ENCODE results near the gene TMEM259. TPM values are rescaled to one million over a fixed set of nuclear protein-coding genes. Genes with fewer than 3 reads are reported as not detected.

The TMEM259 gene
- total and polyA plus RNA-seq, 9 of the 15 experiments (the other 6 are each of a cell fraction or from before 2014, with no cell fraction given), result 0.52 to 231 (median 63.6) TPM

- TF ChIP-seq PBX2 (CRISPR knock-in tag; IDR thresholded peaks at IDR 0.05; ENCODE audit: low read depth) (no peak), PBX2 (tag; conservative IDR thresholded peaks at IDR 0.05; ENCODE audit: low read depth) (peak; percentile 44), ZNF407 (IDR thresholded peaks at IDR 0.05; ENCODE audit: low read depth) (no peak), ZBTB12 (CRISPR knock-in tag; IDR thresholded peaks at IDR 0.05) (no peak), HEY1 (CRISPR knock-in tag; IDR thresholded peaks at IDR 0.05; ENCODE audit: borderline replicate concordance) (no peak), KDM1A (IDR thresholded peaks at IDR 0.05) (peak; percentile 6 to 26; a peak in 1 of 4 replicates), CBX2 (IDR thresholded peaks at IDR 0.05; ENCODE audit: insufficient read depth, low read length, poor library complexity, severe bottlenecking) (no peak), POLR2A (conservative IDR thresholded peaks at IDR 0.05) (peak; percentile 56; the same call in 1 of the 2 replicates), CXXC5 (CRISPR knock-in tag; IDR thresholded peaks at IDR 0.05) (no peak), TSC22D4 (tag; IDR thresholded peaks at IDR 0.05) (no peak), FOS (IDR thresholded peaks at IDR 0.05; ENCODE audit: extremely low read depth, insufficient read length) (no peak), CBX1 (IDR thresholded peaks at IDR 0.05; ENCODE audit: low read depth) (0 out of 2 replicates have a peak, but pooled peaks have one; percentile 38), HMG20A (CRISPR knock-in tag; conservative IDR thresholded peaks at IDR 0.05) (no peak), ZC3H11A (IDR thresholded peaks at IDR 0.05; ENCODE audit: low read depth, low read length) (no peak), ZNF695 (CRISPR knock-in tag; IDR thresholded peaks at IDR 0.05) (no peak), SOX6 (IDR thresholded peaks at IDR 0.05) (no peak)
These were observed 3.6 kb downstream of the TMEM259 start (continued) for GRCh38 chr19:1017115-1017905.
